ENCODE results near the gene C7orf33.

- no peak for TF ChIP-seq EZH2phosphoT487 (IDR thresholded peaks at IDR 0.05; ENCODE audit: borderline replicate concordance, low read depth, low read length)
- TF ChIP-seq CTCF (conservative IDR thresholded peaks at IDR 0.05; ENCODE audit: low read length), result no peak
These were observed 43.2 kb downstream of the C7orf33 start for GRCh38 chr7:148633761-148634160.
